HEK293 (cell line): ENCODE measurements around the gene MOGAT2.

ENCODE experiments used
- CTCF ChIP-seq: fragments of 450-650 bp; formaldehyde crosslinking; IDR thresholded peaks from 2 replicates; pipeline ENCODE4 v1.5.1; 2016; ENCODE audit warnings: missing biosample characterization, missing genetic modification characterization
- ELK4 ChIP-seq: IDR thresholded peaks from 2 replicates; pipeline ENCODE4 v1.6.1; 2011; ENCODE audit warnings: mild to moderate bottlenecking, low read depth, low read length, borderline replicate concordance
- GLIS2 ChIP-seq: fragments of 450-650 bp; formaldehyde crosslinking; IDR thresholded peaks from 2 replicates; pipeline ENCODE4 v1.5.1; 2016; ENCODE audit warnings: missing biosample characterization, missing genetic modification characterization
- REST ChIP-seq: fragments of 450-650 bp; formaldehyde crosslinking; IDR thresholded peaks from 2 replicates; pipeline ENCODE4 v1.5.1; 2016; ENCODE audit warnings: missing biosample characterization, missing genetic modification characterization
- ZNF274 ChIP-seq, 2 experiments: fragments of 200-500 bp in 1 of 2; fragments of 450-650 bp in 1 of 2; sonication (Bioruptor generic) in 1 of 2; formaldehyde crosslinking in 1 of 2; IDR thresholded peaks; 2 replicates each; pipeline versions ENCODE4 v1.5.1 to v1.6.1; 2014 to 2016; ENCODE audit warnings: borderline replicate concordance in 1 of 2, inconsistent platforms in 1 of 2, low read length in 1 of 2, missing biosample characterization in 1 of 2, missing genetic modification characterization in 1 of 2
- ZNF292 ChIP-seq: fragments of 450-650 bp; formaldehyde crosslinking; IDR thresholded peaks from 2 replicates; pipeline ENCODE4 v1.5.1; 2016; ENCODE audit warnings: low read depth, missing biosample characterization, missing genetic modification characterization, borderline replicate concordance
- ZNF513 ChIP-seq: fragments of 450-650 bp; IDR thresholded peaks from 2 replicates; pipeline ENCODE4 v1.5.1; 2018; ENCODE audit warnings: missing biosample characterization, missing genetic modification characterization
- ZNF707 ChIP-seq: fragments of 450-650 bp; formaldehyde crosslinking; IDR thresholded peaks from 2 replicates; pipeline ENCODE4 v1.5.1; 2016; ENCODE audit warnings: missing biosample characterization, missing genetic modification characterization

GRCh38 chr11:75770102-75770501 lies 52.5 kb downstream of the MOGAT2 start:
- TF ChIP-seq ZNF707 (tag by site-specific recombination) (no peak), ZNF274 (IDR thresholded peaks at IDR 0.05; ENCODE audit: low read length) (no peak), ZNF274 (tag by site-specific recombination; IDR thresholded peaks at IDR 0.05; ENCODE audit: borderline replicate concordance) (no peak), GLIS2 (no peak), ZNF513 (tag by site-specific recombination) (no peak), ZNF292 (tag by site-specific recombination) (no peak), ELK4 (no peak), CTCF (tag by site-specific recombination) (no peak), REST (no peak)
